DOHH2 (cell line): ENCODE results near the gene MAP1B.

Experiments used
- CTCF ChIP-seq: fragments of 200-600 bp; sonication (generic); IDR thresholded peaks from one replicate; pipeline ENCODE4 v1.5.1; 2014; ENCODE audit warnings: antibody characterized with exemption, mild to moderate bottlenecking, low read depth, low read length; ENCODE audit not compliant: poor library complexity, severe bottlenecking
- EZH2phosphoT487 ChIP-seq: fragments of 200-600 bp; sonication (generic); IDR thresholded peaks from 2 replicates; pipeline ENCODE4 v1.6.1; 2017; ENCODE audit warnings: borderline replicate concordance, mild to moderate bottlenecking, antibody characterized with exemption, low read length, moderate library complexity, mixed read lengths

GRCh38 chr5:72238712-72239445, 131.6 kb downstream of the MAP1B start:
- TF ChIP-seq CTCF (no peak), EZH2phosphoT487 (no peak)
